Right renal cortex interstitium (tissue), 3 donors: ENCODE data around the gene RPS6KB2. TPM values are rescaled to one million over a fixed set of nuclear protein-coding genes. Genes with fewer than 3 reads are reported as not detected.

Experiments
- DNase-seq, 3 donors: peaks; one replicate each; pipeline ENCODE4 v3.0.0-alpha.2; 2013; ENCODE audit warnings: low read depth in 3 of 3, low spot score in 2 of 3
- polyA plus RNA-seq, 3 donors: library from polyadenylated mRNA; unstranded; fragments of 120-200 nt; gene quantifications; one replicate each; pipeline ENCODE4 v1.2.1, GENCODE V29; 2013; ENCODE audit not compliant: insufficient read length in 3 of 3

RPS6KB2 gene
- polyA plus RNA-seq, 3 donors = 36.0 to 45.1 (median 39.1) TPM

- DNase-seq = no peak
Measured at GRCh38 chr11:67410369-67410831, 17.9 kb upstream of the RPS6KB2 start.

GRCh38 chr11:67410984-67411784, 17.1 kb upstream of the RPS6KB2 start:
- DNase-seq = no peak

GRCh38 chr11:67411785-67412152, 16.5 kb upstream of the RPS6KB2 start:
- no peak for DNase-seq

- DNase-seq = no peak
Measured at GRCh38 chr11:67412495-67413179, 15.7 kb upstream of the RPS6KB2 start.

- DNase-seq = no peak
Measured at GRCh38 chr11:67413266-67413849, 14.9 kb upstream of the RPS6KB2 start.

- DNase-seq = no peak
Measured at GRCh38 chr11:67415501-67416304, 12.6 kb upstream of the RPS6KB2 start, which contains the start of gene CARNS1. CARNS1 (plus strand) TSS chr11:67415678; CDS start chr11:67416200, 522 bp downstream.

GRCh38 chr11:67416416-67417335, 11.6 kb upstream of the RPS6KB2 start:
- no peak for DNase-seq

- DNase-seq = no peak
Measured at GRCh38 chr11:67417425-67417824, 10.9 kb upstream of the RPS6KB2 start.

- DNase-seq = no peak
Measured at GRCh38 chr11:67418476-67419281, 9.6 kb upstream of the RPS6KB2 start.

GRCh38 chr11:67419325-67420049, 8.8 kb upstream of the RPS6KB2 start:
- DNase-seq = no peak

- DNase-seq = no peak
Measured at GRCh38 chr11:67420147-67420645, 8.1 kb upstream of the RPS6KB2 start.

GRCh38 chr11:67420646-67421429, 7.5 kb upstream of the RPS6KB2 start:
- peak; percentile 66 to 88 (median 87) for DNase-seq

- no peak for DNase-seq
Measured at GRCh38 chr11:67421430-67422031, 6.8 kb upstream of the RPS6KB2 start.

- DNase-seq = no peak
Measured at GRCh38 chr11:67422891-67423290, 5.4 kb upstream of the RPS6KB2 start.

- DNase-seq = no peak
Measured at GRCh38 chr11:67423466-67423865, 4.8 kb upstream of the RPS6KB2 start.

- no peak for DNase-seq
Measured at GRCh38 chr11:67423891-67424613, 4.2 kb upstream of the RPS6KB2 start.
